Astrocyte (in vitro differentiated cells and primary cell): ENCODE data around the gene TRAF3IP1. TPM values are rescaled to one million over a fixed set of nuclear protein-coding genes. Genes with fewer than 3 reads are reported as not detected.

Experiments used
- DNase-seq: peaks from one replicate; pipeline ENCODE4 v3.0.0-alpha.2; 2010; ENCODE audit warnings: low read depth
- FAIRE-seq: peaks from 2 replicates; lab custom pipeline; 2011; peaks lifted over from hg19 to GRCh38; lab: Jason Lieb, UNC
- H2AFZ ChIP-seq: 2 replicates; pipeline ENCODE4 v1.6.0; 2012; ENCODE audit warnings: low read depth, low read length, inconsistent platforms
- H3K27ac ChIP-seq: 2 replicates; pipeline ENCODE4 v1.5.1; 2011; ENCODE audit warnings: low read depth, low read length, inconsistent platforms
- H3K27me3 ChIP-seq: 2 replicates; pipeline ENCODE4 v1.6.0; 2011; ENCODE audit warnings: low read length, inconsistent platforms; ENCODE audit not compliant: insufficient read depth
- H3K36me3 ChIP-seq: 2 replicates; pipeline ENCODE4 v1.5.1; 2011; ENCODE audit warnings: low read length, inconsistent platforms; ENCODE audit not compliant: insufficient read depth
- H3K4me1 ChIP-seq: 2 replicates; pipeline ENCODE4 v1.5.1; 2011; ENCODE audit warnings: low read length, inconsistent platforms; ENCODE audit not compliant: insufficient read depth
- H3K4me2 ChIP-seq: 2 replicates; pipeline ENCODE4 v1.6.0; 2012; ENCODE audit warnings: low read length, inconsistent platforms
- H3K4me3 ChIP-seq: 2 replicates; pipeline ENCODE4 v1.5.1; 2011; ENCODE audit warnings: low read depth, mild to moderate bottlenecking, low read length, inconsistent platforms; ENCODE audit not compliant: insufficient read depth
- H3K79me2 ChIP-seq: 2 replicates; pipeline ENCODE4 v1.6.0; 2012; ENCODE audit warnings: mild to moderate bottlenecking, low read length, inconsistent platforms; ENCODE audit not compliant: insufficient read depth
- H3K9ac ChIP-seq: 2 replicates; pipeline ENCODE4 v1.6.0; 2012; ENCODE audit warnings: mild to moderate bottlenecking, low read length, inconsistent platforms
- H3K9me3 ChIP-seq: 2 replicates; pipeline ENCODE4 v1.5.1; 2012; ENCODE audit warnings: low read depth, mild to moderate bottlenecking, low read length, inconsistent platforms; ENCODE audit not compliant: insufficient read depth
- H4K20me1 ChIP-seq: 2 replicates; pipeline ENCODE4 v1.6.0; 2012; ENCODE audit warnings: low read length, inconsistent platforms; ENCODE audit not compliant: insufficient read depth
- H3K27ac Mint-ChIP-seq: one replicate; pipeline ENCODE4 v1.8.0; 2021; ENCODE audit warnings: mild to moderate bottlenecking, mixed read lengths; ENCODE audit not compliant: unreplicated experiment
- H3K27me3 Mint-ChIP-seq: one replicate; pipeline ENCODE4 v1.8.0; 2021; ENCODE audit warnings: low read depth, mixed read lengths; ENCODE audit not compliant: unreplicated experiment
- H3K36me3 Mint-ChIP-seq: one replicate; pipeline ENCODE4 v1.8.0; 2021; ENCODE audit warnings: low read depth, mixed read lengths; ENCODE audit not compliant: unreplicated experiment
- H3K4me1 Mint-ChIP-seq: one replicate; pipeline ENCODE4 v1.8.0; 2021; ENCODE audit warnings: low read depth, mixed read lengths; ENCODE audit not compliant: unreplicated experiment
- H3K4me3 Mint-ChIP-seq: one replicate; pipeline ENCODE4 v1.8.0; 2021; ENCODE audit warnings: mild to moderate bottlenecking, moderate library complexity, mixed read lengths; ENCODE audit not compliant: unreplicated experiment
- H3K9me3 Mint-ChIP-seq: one replicate; pipeline ENCODE4 v1.8.0; 2021; ENCODE audit warnings: mild to moderate bottlenecking, mixed read lengths; ENCODE audit not compliant: unreplicated experiment
- CTCF ChIP-seq: IDR thresholded peaks from 2 replicates; pipeline ENCODE4 v1.5.1; 2011; ENCODE audit warnings: low read depth, mild to moderate bottlenecking, inconsistent platforms, low read length, moderate library complexity; ENCODE audit not compliant: insufficient read depth
- EZH2 ChIP-seq: IDR thresholded peaks from 2 replicates; pipeline ENCODE4 v1.6.1; 2012; ENCODE audit warnings: mild to moderate bottlenecking, low read length, inconsistent platforms; ENCODE audit not compliant: insufficient read depth
- total RNA-seq: library from RNA; stranded (reverse); gene quantifications from 2 replicates; pipeline ENCODE4 v1.2.1, GENCODE V29; 2021

Gene TRAF3IP1
- total RNA-seq, 1 donor from 2014 or later, result 19.6 TPM

- H3K36me3 ChIP-seq, result peaks cover 13% of the 10 kb centered on the region
- DNase-seq, result no peak
- no peaks in the 10 kb centered on the region for H3K9me3 Mint-ChIP-seq
- no peak overlapping the region for H3K4me3 ChIP-seq
- H3K79me2 ChIP-seq, result peaks cover 8% of the 10 kb centered on the region
- H3K4me3 Mint-ChIP-seq, result no peak overlapping the region
- H3K27me3 Mint-ChIP-seq, result no peaks in the 10 kb centered on the region
- no peaks in the 10 kb centered on the region for H3K9me3 ChIP-seq
- peaks cover 47% of the 10 kb centered on the region for H4K20me1 ChIP-seq
- H3K36me3 Mint-ChIP-seq, result peaks cover 3% of the 10 kb centered on the region
- H3K4me2 ChIP-seq, result no peak overlapping the region
- H3K27ac Mint-ChIP-seq, result no peak overlapping the region
- no peaks in the 10 kb centered on the region for H3K4me1 Mint-ChIP-seq
- no peak for FAIRE-seq
- H3K27ac ChIP-seq, result no peak overlapping the region
- no peak overlapping the region for H3K9ac ChIP-seq
- H3K4me1 ChIP-seq, result no peaks in the 10 kb centered on the region
- no peaks in the 10 kb centered on the region for H3K27me3 ChIP-seq
- TF ChIP-seq EZH2 (no peak), CTCF (no peak)
- no peak overlapping the region for H2AFZ ChIP-seq
Measured at GRCh38 chr2:238336151-238336550, 15.8 kb downstream of the TRAF3IP1 start.

- Mint-ChIP-seq H3K4me3 (no peak overlapping the region), H3K27me3 (no peaks in the 10 kb centered on the region), H3K27ac (no peak overlapping the region), H3K4me1 (no peaks in the 10 kb centered on the region), H3K36me3 (no peaks in the 10 kb centered on the region), H3K9me3 (no peaks in the 10 kb centered on the region)
- Histone ChIP-seq H3K4me3 (no peak overlapping the region), H4K20me1 (peaks cover 43% of the 10 kb centered on the region), H2AFZ (no peak overlapping the region), H3K4me2 (no peak overlapping the region), H3K27me3 (no peaks in the 10 kb centered on the region), H3K9me3 (no peaks in the 10 kb centered on the region), H3K9ac (no peak overlapping the region), H3K36me3 (peaks cover 13% of the 10 kb centered on the region), H3K4me1 (no peaks in the 10 kb centered on the region), H3K79me2 (peaks cover 6% of the 10 kb centered on the region), H3K27ac (no peak overlapping the region)
- DNase-seq (no peak), FAIRE-seq (no peak)
- TF ChIP-seq CTCF (no peak), EZH2 (no peak)
Measured at GRCh38 chr2:238336793-238337444, 16.6 kb downstream of the TRAF3IP1 start.

GRCh38 chr2:238337846-238338245, 17.5 kb downstream of the TRAF3IP1 start:
- FAIRE-seq, result no peak

More at GRCh38 chr2:238337846-238338245, 17.5 kb downstream of the TRAF3IP1 start:
- H3K4me3 ChIP-seq, result no peak overlapping the region
- H3K36me3 ChIP-seq, result peaks cover 13% of the 10 kb centered on the region
- no peak overlapping the region for H3K4me2 ChIP-seq
- no peak overlapping the region for H3K9ac ChIP-seq
- no peak overlapping the region for H2AFZ ChIP-seq
- peaks cover 37% of the 10 kb centered on the region for H4K20me1 ChIP-seq
- no peaks in the 10 kb centered on the region for H3K27me3 ChIP-seq
- H3K79me2 ChIP-seq, result peaks cover 6% of the 10 kb centered on the region
- no peak overlapping the region for H3K4me3 Mint-ChIP-seq
- no peak for DNase-seq
- H3K4me1 ChIP-seq, result no peaks in the 10 kb centered on the region
- no peaks in the 10 kb centered on the region for H3K4me1 Mint-ChIP-seq
- H3K9me3 ChIP-seq, result no peaks in the 10 kb centered on the region
- H3K27me3 Mint-ChIP-seq, result no peaks in the 10 kb centered on the region
- H3K27ac Mint-ChIP-seq, result no peak overlapping the region
- no peaks in the 10 kb centered on the region for H3K36me3 Mint-ChIP-seq
- TF ChIP-seq EZH2, result no peak
- no peak for TF ChIP-seq CTCF
- no peak overlapping the region for H3K27ac ChIP-seq
- no peaks in the 10 kb centered on the region for H3K9me3 Mint-ChIP-seq
